NCI-H774 (cell line): Measurements from ENCODE around the gene RAB13.

ENCODE experiments used
- DNase-seq: peaks from one replicate; lab custom pipeline; 2025; lab: John Stamatoyannopoulos, UW

Gene RAB13

DNA sequence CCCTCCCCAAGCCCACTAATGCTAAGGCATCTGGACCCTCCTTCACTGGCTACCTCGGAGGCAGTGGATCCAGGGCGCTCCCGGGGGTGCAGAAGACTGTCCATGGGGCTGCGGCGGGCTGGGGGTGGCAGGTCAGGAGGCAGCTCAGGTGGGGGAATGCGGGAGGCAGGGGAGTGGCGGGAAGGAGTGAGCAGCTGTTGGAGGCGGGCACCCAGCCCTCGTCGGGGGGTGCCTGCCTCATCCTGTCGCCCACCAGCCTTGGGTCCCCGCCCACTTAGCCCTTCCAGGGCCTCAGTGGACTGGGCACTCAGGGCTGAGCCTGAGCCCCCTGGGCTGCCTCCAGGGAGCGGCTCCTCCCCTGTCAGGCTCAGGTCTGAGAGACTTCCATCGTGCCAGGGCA, 52.7 kb downstream of the RAB13 start:
- no peak for DNase-seq

- DNase-seq = no peak
Observed at GRCh38 chr1:153932156-153933131, 53.7 kb downstream of the RAB13 start.
